ENCODE results near the gene ABCA6. TPM values are rescaled to one million over a fixed set of nuclear protein-coding genes. Genes with fewer than 3 reads are reported as not detected.
"Not testable (repeated sequence)": the region's sequence is repeated elsewhere in the genome, so short reads cannot be mapped to it uniquely, and the experiment has no call there.

Gene ABCA6
- total RNA-seq, 1 experiment from 2014 or later = not detected

DNA sequence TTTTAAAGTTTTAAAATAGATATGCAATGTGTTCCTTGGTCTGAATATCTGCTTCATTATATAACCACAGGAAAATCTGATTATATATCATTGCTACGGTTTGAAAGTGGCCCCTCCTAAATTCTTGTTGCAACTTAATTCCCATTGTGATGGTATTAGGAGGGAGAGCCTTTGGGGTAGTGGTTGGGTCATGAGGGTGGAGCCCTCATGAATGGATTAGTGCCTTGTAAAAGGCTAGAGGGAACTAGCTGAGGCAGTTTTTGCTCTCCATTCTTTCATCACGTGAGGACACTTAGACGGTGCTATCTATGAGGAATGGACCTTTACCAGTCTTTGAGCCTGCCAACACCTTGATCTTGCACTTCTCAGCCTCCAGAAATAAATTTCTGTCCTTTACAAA is 7.6 kb downstream of the ABCA6 start:
- DNase-seq (ENCODE audit: low read depth) = no peak

GRCh38 chr17:69130627-69131296 is 10.9 kb downstream of the ABCA6 start:
- DNase-seq (ENCODE audit: low read depth) = no peak

- DNase-seq (ENCODE audit: low read depth) = no peak
These were observed 18.1 kb downstream of the ABCA6 start for GRCh38 chr17:69123626-69124025.

GRCh38 chr17:69122065-69122464 is 19.6 kb downstream of the ABCA6 start:
- no peak for DNase-seq (ENCODE audit: low read depth)

- no peak for DNase-seq (ENCODE audit: low read depth)
These were observed 23.6 kb downstream of the ABCA6 start for GRCh38 chr17:69117855-69118784.

- no peak for DNase-seq (ENCODE audit: low read depth)
These were observed 29.9 kb downstream of the ABCA6 start for GRCh38 chr17:69111794-69112193.

- no peak for DNase-seq (ENCODE audit: low read depth)
These were observed 35.6 kb downstream of the ABCA6 start for GRCh38 chr17:69105907-69106730.

GRCh38 chr17:69103557-69104233 is 38.0 kb downstream of the ABCA6 start:
- no peak for DNase-seq (ENCODE audit: low read depth)

- no peak for DNase-seq (ENCODE audit: low read depth)
These were observed 43.1 kb downstream of the ABCA6 start for GRCh38 chr17:69098625-69099024.

DNA sequence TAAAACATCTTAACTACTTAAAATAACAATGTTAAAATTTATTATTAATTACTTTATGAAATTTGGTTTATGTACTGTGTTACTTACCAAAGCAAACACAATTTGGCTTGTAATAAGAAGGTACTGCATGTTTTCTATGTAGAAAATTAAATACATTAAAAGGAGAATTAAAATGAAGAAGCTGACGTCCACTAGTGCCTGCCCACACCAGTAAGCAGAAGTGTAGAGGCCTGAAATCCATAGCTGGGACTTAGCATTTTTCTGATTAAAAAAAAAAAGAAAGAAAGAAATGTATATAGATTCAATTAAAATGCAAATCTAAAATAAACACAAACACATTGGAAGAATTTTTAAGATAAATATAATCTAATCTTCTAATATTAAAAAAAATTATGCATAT is 45.2 kb downstream of the ABCA6 start:
- no peak for DNase-seq (ENCODE audit: low read depth)

GRCh38 chr17:69093995-69094394 is 47.7 kb downstream of the ABCA6 start:
- DNase-seq (ENCODE audit: low read depth) = no peak

DNA sequence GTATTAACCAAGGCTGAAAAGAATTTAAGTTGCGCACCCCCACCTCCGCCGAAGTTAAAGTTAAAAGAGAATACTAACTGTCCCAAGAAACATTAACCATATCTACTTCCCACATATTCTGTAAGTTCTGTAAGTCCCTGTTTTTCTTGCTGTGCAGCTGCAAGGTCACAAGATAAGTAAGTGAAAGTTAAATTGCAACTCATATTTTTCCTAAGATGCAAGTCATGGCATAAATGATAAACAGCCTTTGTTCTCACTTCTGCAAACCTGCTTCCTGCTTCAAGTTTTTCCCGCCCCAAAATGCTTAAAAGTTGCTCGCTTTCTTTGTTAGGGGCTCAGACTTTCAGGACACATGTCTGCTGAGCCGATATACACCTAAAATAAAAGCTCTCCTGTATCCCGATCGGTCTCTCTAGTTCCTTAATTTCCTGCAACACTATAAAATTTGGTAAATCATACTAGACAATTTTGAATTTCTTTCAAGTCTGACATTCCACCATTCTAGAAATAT is 48.4 kb downstream of the ABCA6 start:
- no peak for DNase-seq (ENCODE audit: low read depth)

DNA sequence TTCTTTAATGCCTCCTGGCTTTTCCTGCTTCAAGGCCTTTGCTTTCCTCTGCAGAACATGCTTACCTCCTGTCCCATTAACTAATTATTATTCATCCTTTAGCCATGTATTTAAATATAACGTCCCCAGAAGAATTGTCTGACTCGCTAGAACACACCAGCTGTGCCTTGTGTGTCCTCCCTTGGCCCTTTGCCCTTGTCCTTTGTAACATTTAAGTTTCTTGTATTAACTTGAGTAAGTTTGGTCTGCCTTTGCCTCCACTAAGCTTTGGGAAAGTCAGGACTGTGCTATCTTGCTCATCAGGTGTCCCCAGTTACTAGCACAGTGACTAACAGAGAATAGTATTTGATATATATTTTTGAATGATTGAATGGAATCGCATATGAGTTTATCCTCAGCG is 51.3 kb downstream of the ABCA6 start:
- no peak for DNase-seq (ENCODE audit: low read depth)

GRCh38 chr17:69088643-69089200 is 53.0 kb downstream of the ABCA6 start:
- DNase-seq (ENCODE audit: low read depth) = no peak

GRCh38 chr17:69086641-69087040 is 55.1 kb downstream of the ABCA6 start:
- DNase-seq (ENCODE audit: low read depth) = no peak

DNA sequence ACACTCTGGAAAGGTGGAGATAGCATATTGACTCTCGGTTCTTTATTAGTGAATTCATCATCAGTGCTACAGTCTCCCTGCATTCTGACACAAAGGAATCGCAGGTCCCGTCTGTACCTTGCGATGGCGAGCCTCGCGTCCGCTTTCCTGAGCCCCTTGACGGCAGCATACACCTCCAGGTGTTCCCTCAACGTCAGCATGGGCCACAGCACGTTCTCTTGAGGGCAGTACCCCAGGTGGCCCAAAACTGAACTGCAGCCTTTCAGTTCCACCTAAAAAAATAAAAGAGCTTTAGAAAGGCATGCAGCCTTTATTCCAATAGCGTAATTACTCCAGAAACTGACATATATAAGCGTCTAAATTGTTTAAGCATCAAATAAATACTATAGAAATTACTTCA is 56.8 kb downstream of the ABCA6 start:
- no peak for DNase-seq (ENCODE audit: low read depth)

DNA sequence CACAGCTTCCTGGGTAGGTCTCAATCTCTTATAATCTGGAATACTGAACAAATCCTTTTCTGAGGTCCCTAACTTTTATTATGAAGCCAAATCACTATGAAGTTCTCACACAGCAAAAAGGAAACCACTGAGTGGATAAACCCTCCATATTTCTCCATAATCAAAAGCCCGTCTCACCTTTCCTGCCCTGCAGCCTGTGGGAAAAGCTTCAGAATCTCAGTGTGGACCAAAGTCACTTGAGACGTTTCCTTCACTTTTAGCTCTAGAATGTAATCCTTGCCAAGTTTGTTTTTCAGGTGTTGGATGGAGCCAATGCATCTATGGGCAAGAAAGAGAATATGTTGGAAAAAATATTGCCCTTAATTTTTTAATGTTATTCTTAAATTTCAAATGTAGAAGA is 59.0 kb downstream of the ABCA6 start:
- no peak for DNase-seq (ENCODE audit: low read depth)

GRCh38 chr17:69078864-69079263 is 62.8 kb downstream of the ABCA6 start:
- DNase-seq (ENCODE audit: low read depth) = no peak

DNA sequence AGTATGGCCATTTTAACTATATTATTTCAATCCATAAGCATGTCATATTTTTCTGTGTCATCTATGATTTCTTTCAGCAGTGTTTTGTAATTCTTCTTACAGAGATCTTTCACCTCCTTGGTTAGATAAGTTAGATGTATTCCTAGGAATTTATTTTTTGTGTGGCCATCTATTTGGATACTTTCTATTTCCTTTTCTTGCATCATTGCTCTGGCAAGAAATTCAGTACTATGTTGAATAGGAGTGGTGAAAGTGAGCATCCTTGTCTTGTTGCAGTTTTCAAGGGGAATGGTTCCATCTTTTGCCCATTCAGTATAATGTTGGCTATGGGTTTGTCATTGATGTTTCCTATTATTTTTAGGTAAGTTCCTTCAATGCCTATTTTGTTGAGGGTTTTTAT is 65.9 kb downstream of the ABCA6 start:
- no peak for DNase-seq (ENCODE audit: low read depth)

- DNase-seq (ENCODE audit: low read depth) = not testable (repeated sequence)
These were observed 68.3 kb downstream of the ABCA6 start for GRCh38 chr17:69073392-69073791.

DNA sequence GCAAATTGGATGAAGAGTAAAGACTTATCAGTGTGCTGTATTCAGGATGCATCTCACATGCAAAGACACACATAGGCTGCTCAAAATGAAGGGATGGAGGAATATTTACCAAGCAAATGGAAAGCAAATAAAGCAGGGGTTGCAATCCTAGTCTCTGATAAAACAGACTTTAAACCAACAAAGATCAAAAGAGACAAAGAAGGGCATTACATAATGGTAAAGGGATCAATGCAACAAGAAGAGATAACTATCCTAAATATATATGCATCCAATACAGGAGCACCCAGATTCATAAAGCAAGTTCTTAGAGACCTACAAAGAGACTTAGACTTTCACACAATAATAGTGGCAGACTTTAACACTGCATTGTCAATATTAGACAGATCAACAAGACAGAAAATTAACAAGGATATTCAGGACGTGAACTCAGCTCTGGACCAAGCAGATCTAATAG is 68.9 kb downstream of the ABCA6 start:
- DNase-seq (ENCODE audit: low read depth) = not testable (repeated sequence)
